GM20431 (cell line): ENCODE data around the gene SPATS2.
"Not testable (repeated sequence)": the region's sequence is repeated elsewhere in the genome, so short reads cannot be mapped to it uniquely, and the experiment has no call there.

Source experiments
- in situ Hi-C: fragments of 300-500 bp; cut with MseI, MboI; formaldehyde crosslinking; loops from one replicate; pipeline ENCODE4 v1.15.0; 2020; ENCODE audit warnings: low sequenced_read_pairs; ENCODE audit not compliant: unreplicated experiment

Gene SPATS2

GRCh38 chr12:49367381-49368239 is at the start of gene SPATS2:
TSS of gene SPATS2 (plus strand) at chr12:49367462. CDS start at chr12:49461013, 93,551 bp downstream.
- in situ Hi-C loops = loop anchor here (10.0 kb wide), 1 partner anchor 147 kb away; no protein-coding TSS in a partner anchor

GRCh38 chr12:49320411-49321103 is 46.7 kb upstream of the SPATS2 start:
- in situ Hi-C loops = not testable (repeated sequence)

DNA sequence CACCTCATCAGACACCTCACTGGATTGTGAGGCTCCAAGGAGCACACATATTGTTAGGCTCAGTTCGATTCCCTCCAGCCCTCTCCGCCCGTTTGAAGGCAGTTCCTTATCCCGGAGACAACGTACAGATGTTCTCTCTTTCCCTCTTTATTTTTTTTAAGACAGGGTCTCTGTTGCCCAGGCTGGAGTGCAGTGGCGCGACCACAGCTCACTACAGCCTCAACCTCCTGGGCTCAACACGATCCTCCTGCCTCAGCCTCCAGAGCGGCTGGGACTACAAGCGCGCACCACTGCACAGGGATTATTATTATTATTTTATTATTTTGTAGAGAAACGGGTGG is 44.9 kb upstream of the SPATS2 start:
- in situ Hi-C loops = no loop called here

DNA sequence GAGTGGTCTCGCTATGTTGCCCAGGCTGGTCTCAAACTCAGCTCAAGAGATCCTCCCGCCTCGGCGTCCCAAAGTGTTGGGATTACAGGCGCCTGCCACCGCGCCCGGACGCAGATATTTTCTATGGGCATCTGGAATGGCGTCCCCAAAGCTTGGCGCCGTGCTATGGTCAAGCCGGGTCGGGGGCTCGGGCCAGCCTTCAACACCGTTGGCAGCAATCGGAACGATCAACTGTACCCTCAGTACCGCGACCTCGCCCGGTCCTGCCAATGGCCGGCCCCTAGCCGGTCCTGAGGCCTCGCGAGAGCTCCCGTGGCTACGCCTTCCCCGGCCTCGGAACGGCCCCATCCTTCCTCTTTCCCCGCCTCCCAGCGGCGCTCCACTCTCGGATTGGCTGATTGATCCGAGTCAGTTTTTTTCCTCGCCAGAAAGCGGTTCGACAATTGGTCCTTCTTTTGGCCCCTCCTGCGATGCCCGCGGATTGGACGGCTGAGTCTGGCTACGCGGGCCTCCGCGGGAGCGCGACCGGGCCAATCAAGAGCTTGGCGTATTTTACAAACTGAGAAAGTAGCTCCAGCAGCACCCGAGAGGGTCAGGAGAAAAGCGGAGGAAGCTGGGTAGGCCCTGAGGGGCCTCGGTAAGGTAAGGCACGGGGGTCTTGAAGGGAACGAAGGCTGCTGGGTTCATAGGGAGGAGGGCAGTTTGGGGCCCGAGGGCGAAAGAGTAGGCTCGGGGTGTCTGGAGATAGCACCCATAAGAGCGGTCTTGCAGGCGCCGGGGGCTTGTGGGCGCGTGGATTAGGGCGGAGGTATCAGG is 44.3 kb upstream of the SPATS2 start, which contains the start of gene TROAP:
Gene TROAP (plus strand): TSS at position 548 of the 816 bp plus-strand sequence. CDS start 354 bp downstream, outside the sequence.
- in situ Hi-C loops = no loop called here

DNA sequence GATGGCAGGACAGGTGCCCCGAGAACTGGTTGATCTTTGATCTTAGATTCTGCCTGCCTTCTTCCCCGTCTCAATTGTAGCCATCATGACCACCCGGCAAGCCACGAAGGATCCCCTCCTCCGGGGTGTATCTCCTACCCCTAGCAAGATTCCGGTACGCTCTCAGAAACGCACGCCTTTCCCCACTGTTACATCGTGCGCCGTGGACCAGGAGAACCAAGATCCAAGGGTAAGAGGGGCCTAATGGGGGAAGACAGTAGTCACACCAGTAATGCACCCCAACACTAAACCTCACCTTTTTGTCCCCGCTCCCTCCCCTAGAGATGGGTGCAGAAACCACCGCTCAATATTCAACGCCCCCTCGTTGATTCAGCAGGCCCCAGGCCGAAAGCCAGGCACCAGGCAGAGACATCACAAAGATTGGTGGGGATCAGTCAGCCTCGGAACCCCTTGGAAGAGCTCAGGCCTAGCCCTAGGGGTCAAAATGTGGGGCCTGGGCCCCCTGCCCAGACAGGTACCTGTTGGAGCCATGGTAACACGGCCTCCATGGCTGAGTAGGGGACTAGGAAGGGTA is 43.7 kb upstream of the SPATS2 start:
- in situ Hi-C loops = no loop called here

GRCh38 chr12:49325606-49326005 is 41.7 kb upstream of the SPATS2 start:
- in situ Hi-C loops = no loop called here

GRCh38 chr12:49327368-49327767 is 39.9 kb upstream of the SPATS2 start:
- in situ Hi-C loops = no loop called here

DNA sequence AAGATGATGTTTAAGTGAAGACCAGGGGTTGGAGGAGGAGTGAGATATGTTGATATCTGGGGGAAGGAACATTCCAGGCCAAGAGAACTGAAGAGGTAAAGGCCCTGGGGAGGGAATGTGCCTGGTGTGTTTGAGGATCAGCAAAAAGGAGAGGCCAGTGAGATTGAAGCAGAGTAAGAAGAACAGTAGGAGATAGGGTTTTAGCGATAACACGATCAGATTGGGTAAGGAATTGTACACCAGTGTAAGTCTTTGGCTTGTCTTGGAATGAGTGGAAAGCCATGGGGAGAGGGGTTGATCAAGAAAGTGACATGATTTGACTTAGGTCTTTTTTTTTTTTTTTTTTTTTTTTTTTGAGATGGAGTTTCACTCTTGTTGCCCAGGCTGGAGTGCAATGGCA is 39.4 kb upstream of the SPATS2 start:
- in situ Hi-C loops = no loop called here

DNA sequence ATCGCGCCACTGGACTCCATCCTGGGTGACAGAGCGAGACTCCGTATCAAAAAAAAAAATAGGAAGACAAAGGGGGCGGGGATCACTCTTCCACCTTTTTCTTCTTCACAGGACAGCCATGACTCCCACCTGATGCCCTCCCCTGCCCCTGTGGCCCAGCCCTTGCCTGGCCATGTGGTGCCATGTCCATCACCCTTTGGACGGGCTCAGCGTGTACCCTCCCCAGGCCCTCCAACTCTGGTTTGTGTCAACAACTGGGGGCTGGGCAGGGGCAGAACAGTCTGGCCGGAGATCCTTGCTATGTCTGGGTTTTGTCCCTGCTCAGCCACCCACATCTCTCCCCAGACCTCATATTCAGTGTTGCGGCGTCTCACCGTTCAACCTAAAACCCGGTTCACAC is 38.4 kb upstream of the SPATS2 start:
- in situ Hi-C loops = no loop called here

GRCh38 chr12:49330032-49330619 is 37.1 kb upstream of the SPATS2 start:
- in situ Hi-C loops = no loop called here

GRCh38 chr12:49330631-49331379 is 36.5 kb upstream of the SPATS2 start:
- in situ Hi-C loops = no loop called here

DNA sequence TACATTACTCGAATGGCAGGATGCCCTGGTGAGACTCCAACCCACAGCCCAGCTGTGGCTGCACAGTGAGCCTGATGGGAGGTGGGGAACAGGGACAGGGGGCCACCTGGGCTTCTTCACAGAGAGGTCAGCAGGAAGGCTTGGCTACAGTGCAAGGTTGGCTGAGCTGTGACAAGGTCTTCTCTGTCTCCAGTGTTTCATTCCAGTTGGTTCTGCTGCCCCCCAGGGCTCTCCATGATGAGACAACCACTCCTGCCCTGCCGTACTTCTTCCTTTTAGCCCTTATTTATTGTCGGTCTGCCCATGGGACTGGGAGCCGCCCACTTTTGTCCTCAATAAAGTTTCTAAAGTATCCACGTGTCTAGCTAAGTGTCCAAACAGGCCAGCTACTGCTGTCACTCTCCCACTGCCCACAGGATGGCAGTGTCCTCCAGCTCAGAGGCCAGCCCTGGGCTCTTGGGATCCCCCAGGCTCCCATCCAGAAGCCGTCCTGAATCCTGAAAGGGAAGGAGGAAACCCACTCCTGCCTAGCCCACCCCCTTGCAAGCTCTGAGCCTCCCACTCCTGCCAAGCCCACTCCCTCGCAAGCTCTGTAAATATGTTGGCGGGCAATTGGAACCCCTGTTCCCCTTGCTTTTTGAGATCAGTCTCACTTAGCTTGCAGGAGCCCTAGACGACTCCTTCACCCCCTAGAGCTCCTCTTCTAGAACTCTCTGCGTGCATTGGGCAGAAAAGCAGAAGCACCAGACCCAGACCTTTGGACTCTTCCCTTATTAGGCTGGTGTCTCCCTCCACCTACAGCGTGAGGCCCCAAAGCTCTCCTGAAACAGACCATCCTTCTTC is 35.7 kb upstream of the SPATS2 start:
- in situ Hi-C loops = no loop called here

DNA sequence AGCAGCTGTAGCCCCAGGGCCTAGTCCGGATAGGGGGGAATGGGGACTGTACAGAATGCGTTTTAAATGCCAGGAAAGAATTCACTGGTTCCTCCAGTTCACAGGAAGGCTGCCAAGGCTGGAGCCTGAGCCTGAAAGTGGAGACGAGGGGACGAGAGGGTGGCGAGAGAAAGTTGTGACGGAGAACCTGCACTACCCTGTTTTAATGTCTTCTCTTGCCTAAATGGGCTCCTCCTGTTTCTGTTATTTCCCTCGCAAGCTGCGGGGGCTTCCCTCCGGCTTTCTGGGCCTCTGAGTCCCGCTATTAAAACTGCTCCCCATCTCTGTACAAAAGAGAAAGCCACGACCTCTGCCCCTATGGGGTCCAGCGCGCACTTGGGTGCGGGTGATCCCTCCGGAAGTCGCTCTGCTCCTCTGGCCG is 34.8 kb upstream of the SPATS2 start:
- in situ Hi-C loops = no loop called here

DNA sequence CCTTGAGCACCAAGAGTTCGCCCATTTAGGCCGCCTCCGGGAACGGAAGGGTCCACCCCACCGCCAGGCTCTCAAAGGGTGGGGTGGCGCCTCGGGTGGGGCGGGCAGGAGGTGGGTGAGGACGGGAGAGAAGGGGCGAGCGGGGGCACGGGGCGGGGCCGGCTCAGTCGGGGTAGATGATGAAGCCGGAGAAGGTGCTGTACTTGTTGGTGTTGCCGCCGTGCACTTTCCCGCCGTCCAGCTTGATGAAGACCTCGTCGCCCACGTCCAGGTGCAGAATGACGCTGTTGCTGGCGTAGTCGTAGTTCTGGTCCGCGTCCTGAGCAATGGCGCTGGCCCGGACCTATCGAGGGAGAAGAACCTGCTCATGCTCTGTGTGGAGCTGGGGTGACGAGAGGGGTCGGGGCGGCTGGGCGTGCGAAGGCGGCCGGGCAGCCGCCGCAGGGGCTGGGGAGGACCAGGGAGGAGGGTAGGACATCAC is 34.3 kb upstream of the SPATS2 start:
- in situ Hi-C loops = no loop called here

DNA sequence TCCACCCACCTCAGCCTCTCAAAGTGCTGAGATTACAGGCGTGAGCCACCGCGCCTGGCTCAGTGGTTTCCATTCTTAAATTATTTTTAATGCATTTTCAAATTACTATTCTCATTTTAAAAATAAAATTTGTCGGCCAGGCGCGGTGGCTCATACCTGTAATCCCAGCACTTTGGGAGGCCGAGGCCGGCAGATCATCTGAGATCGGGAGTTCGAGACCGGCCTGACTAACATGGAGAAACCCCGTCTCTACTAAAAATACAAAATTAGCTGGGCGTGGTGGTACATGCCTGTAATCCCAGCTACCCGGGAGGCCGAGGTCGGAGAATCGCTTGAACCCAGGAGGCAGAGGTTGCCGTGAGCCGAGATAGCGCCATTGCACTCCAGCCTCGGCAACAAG is 33.5 kb upstream of the SPATS2 start:
- in situ Hi-C loops = not testable (repeated sequence)

- in situ Hi-C loops = no loop called here
Measured at GRCh38 chr12:49334226-49334625, 33.0 kb upstream of the SPATS2 start.

- in situ Hi-C loops = no loop called here
Measured at GRCh38 chr12:49334681-49335080, 32.6 kb upstream of the SPATS2 start.
